KMS-11 (cell line): ENCODE measurements around the gene CRBN.

ENCODE experiments used
- H2AFZ ChIP-seq: fragments of 200-600 bp; sonication (generic); 2 replicates; pipeline ENCODE4 v1.6.1; 2016; ENCODE audit warnings: antibody characterized with exemption, mixed run types, low read depth
- H3K27ac ChIP-seq: fragments of 200-600 bp; sonication (generic); 2 replicates; pipeline ENCODE4 v1.6.1; 2016; ENCODE audit warnings: mild to moderate bottlenecking, mixed run types
- H3K27me3 ChIP-seq: fragments of 200-600 bp; sonication (generic); 2 replicates; pipeline ENCODE4 v1.6.1; 2017; ENCODE audit warnings: mild to moderate bottlenecking, low read depth, mixed run types, moderate library complexity; ENCODE audit not compliant: insufficient read depth
- H3K36me3 ChIP-seq: fragments of 200-600 bp; sonication (generic); 2 replicates; pipeline ENCODE4 v1.6.1; 2017; ENCODE audit warnings: mild to moderate bottlenecking, mixed run types; ENCODE audit not compliant: insufficient read depth
- H3K4me1 ChIP-seq: fragments of 200-600 bp; sonication (generic); 2 replicates; pipeline ENCODE4 v1.6.1; 2016; ENCODE audit warnings: mild to moderate bottlenecking, low read depth, mixed run types; ENCODE audit not compliant: poor library complexity, severe bottlenecking
- H3K4me2 ChIP-seq: fragments of 200-600 bp; sonication (generic); 2 replicates; pipeline ENCODE4 v1.7.0; 2016; ENCODE audit warnings: mild to moderate bottlenecking, mixed run types
- H3K4me3 ChIP-seq: fragments of 200-600 bp; sonication (generic); IDR thresholded peaks from 2 replicates; pipeline ENCODE4 v1.6.1; 2017; ENCODE audit warnings: low read depth, low read length, mixed read lengths; ENCODE audit not compliant: insufficient read depth
- H3K79me2 ChIP-seq: fragments of 200-600 bp; sonication (generic); 2 replicates; pipeline ENCODE4 v1.6.1; 2016; ENCODE audit warnings: low read depth, mixed run types; ENCODE audit not compliant: insufficient read depth
- H3K9ac ChIP-seq: fragments of 200-600 bp; sonication (generic); 2 replicates; pipeline ENCODE4 v1.6.1; 2016; ENCODE audit warnings: mild to moderate bottlenecking, mixed run types
- H4K20me1 ChIP-seq: fragments of 200-600 bp; sonication (generic); 2 replicates; pipeline ENCODE4 v1.6.1; 2016; ENCODE audit warnings: mild to moderate bottlenecking, mixed run types; ENCODE audit not compliant: insufficient read depth
- CTCF ChIP-seq: fragments of 200-600 bp; sonication (generic); conservative IDR thresholded peaks from 2 replicates; pipeline ENCODE4 v1.6.1; 2017; ENCODE audit warnings: low read depth, mild to moderate bottlenecking, antibody characterized with exemption, low read length, moderate library complexity, mixed read lengths

The CRBN gene

GRCh38 chr3:3113042-3113709, 66.3 kb downstream of the CRBN start:
- no peak for TF ChIP-seq CTCF
- Histone ChIP-seq H3K79me2 (no peaks in the 10 kb centered on the region), H3K4me1 (no peaks in the 10 kb centered on the region), H3K4me3 (no peak overlapping the region), H3K27me3 (no peaks in the 10 kb centered on the region), H3K36me3 (no peaks in the 10 kb centered on the region), H3K4me2 (no peak overlapping the region), H2AFZ (no peak overlapping the region), H3K9ac (no peak overlapping the region), H3K27ac (no peak overlapping the region), H4K20me1 (no peaks in the 10 kb centered on the region)

GRCh38 chr3:3110749-3111361, 68.6 kb downstream of the CRBN start:
- no peak for TF ChIP-seq CTCF
- H3K9ac ChIP-seq, result no peak overlapping the region
- no peaks in the 10 kb centered on the region for H3K4me1 ChIP-seq
- no peak overlapping the region for H3K27ac ChIP-seq
- no peak overlapping the region for H3K4me3 ChIP-seq
- H3K36me3 ChIP-seq, result no peaks in the 10 kb centered on the region
- H3K4me2 ChIP-seq, result no peak overlapping the region
- H4K20me1 ChIP-seq, result no peaks in the 10 kb centered on the region
- H3K27me3 ChIP-seq, result no peaks in the 10 kb centered on the region
- no peak overlapping the region for H2AFZ ChIP-seq
- no peaks in the 10 kb centered on the region for H3K79me2 ChIP-seq

- Histone ChIP-seq H3K4me3 (no peak within 1 kb of the TSS), H4K20me1 (no peaks in the 10 kb centered on the region), H3K4me1 (no peaks in the 10 kb centered on the region), H3K9ac (no peak within 1 kb of the TSS), H3K36me3 (no peaks in the 10 kb centered on the region), H2AFZ (no peak within 1 kb of the TSS), H3K27ac (no peak within 1 kb of the TSS), H3K4me2 (no peak within 1 kb of the TSS), H3K27me3 (no peaks in the 10 kb centered on the region), H3K79me2 (no peaks in the 10 kb centered on the region)
- no peak for TF ChIP-seq CTCF
Observed at GRCh38 chr3:3110299-3110630, 69.2 kb downstream of the CRBN start, which contains the start of gene IL5RA. Gene IL5RA, minus strand, starts transcription at chr3:3110374. Its CDS starts 5,390 bp downstream, at chr3:3104984.

GRCh38 chr3:3109407-3110298, 69.8 kb downstream of the CRBN start:
- H3K4me2 ChIP-seq, result no peak overlapping the region
- no peaks in the 10 kb centered on the region for H4K20me1 ChIP-seq
- no peak overlapping the region for H2AFZ ChIP-seq
- no peak overlapping the region for H3K4me3 ChIP-seq
- no peaks in the 10 kb centered on the region for H3K79me2 ChIP-seq
- H3K27ac ChIP-seq, result no peak overlapping the region
- TF ChIP-seq CTCF, result no peak
- H3K9ac ChIP-seq, result no peak overlapping the region
- H3K36me3 ChIP-seq, result no peaks in the 10 kb centered on the region
- H3K4me1 ChIP-seq, result no peaks in the 10 kb centered on the region
- no peaks in the 10 kb centered on the region for H3K27me3 ChIP-seq
